ENCODE data around the gene LRP5. TPM values are rescaled to one million over a fixed set of nuclear protein-coding genes. Genes with fewer than 3 reads are reported as not detected.

Gene LRP5
- total and polyA plus RNA-seq, 9 of the 15 experiments (the other 6 are each of a cell fraction or from before 2014, with no cell fraction given), result 0.48 to 44.2 (median 13.5) TPM

DNA sequence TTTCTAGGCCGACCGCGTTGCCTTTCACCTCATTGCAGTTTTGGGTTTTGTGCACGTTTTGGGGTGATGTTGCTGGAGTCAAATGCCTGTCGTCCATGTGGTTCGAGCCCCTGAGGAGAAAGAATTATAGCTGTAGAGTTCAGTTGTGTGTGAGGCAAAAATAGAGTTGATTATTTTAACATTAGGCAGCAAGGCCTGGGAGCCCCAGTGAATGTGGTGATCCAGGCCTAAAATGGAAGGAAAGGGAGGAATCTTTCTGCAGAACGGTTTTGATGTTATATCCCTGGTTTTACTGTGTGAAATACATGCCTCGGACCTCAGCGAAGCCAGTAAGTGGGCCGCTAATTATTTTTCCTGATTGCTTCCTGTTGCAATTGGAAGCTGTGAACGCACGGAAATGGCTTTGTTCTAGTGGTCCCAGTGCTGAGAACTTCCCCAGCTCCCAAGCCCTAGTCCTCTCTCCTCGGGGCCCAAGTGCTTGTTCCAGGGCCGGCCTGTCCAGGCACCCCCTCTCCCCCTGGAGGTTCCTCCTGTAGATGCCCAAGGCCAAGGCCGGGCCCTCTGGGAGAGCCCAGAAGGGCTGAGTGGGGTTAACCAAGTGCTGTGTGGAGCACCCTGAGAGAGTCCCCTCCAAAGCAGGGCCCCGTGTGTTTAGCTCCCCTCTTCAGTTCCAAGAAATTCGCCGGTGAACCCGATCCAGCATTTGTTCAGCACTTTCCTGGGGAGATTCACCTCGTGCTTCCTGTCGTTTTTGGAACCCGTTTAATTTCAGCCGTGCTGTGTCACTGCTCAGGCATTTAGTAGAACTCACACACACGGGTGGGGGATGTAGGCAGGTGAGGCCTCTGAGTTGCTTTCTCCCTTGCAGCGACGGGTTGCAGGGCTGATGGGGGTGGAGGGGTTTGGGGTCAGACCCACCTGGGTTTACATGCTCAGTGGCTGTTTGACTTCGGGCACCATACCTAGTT lies 2.1 kb downstream of the LRP5 start (continued):
- TF ChIP-seq ETV6 (IDR thresholded peaks at IDR 0.05; ENCODE audit: borderline replicate concordance in 1 of 2, low read depth in 2 of 2, low read length in 1 of 2) (no peak), ETV6 (CRISPR knock-in tag; IDR thresholded peaks at IDR 0.05; ENCODE audit: borderline replicate concordance) (no peak), ZBTB7A (IDR thresholded peaks at IDR 0.05; ENCODE audit: borderline replicate concordance, control insufficient read depth, low read depth, low read length) (0 out of 2 replicates have a peak, but pooled peaks have one; percentile 20), KHSRP (IDR thresholded peaks at IDR 0.05) (no peak), ARID2 (IDR thresholded peaks at IDR 0.05) (no peak), ZNF175 (CRISPR knock-in tag; IDR thresholded peaks at IDR 0.05; ENCODE audit: low read depth) (0 out of 2 replicates have a peak, but pooled peaks have one; percentile 57), POLR2A (conservative IDR thresholded peaks at IDR 0.05) (peak; percentile 21), GABPB2 (CRISPR knock-in tag; conservative IDR thresholded peaks at IDR 0.05) (no peak), STAT5A (IDR thresholded peaks at IDR 0.05; ENCODE audit: borderline replicate concordance, low read length) (0 out of 2 replicates have a peak, but pooled peaks have one; percentile 0), NRF1 (conservative IDR thresholded peaks at IDR 0.05 in 1 of 2, IDR thresholded peaks at IDR 0.05 in 1 of 2) (no peak), TEAD4 (IDR thresholded peaks at IDR 0.05; ENCODE audit: low read length) (no peak), TEAD4 (CRISPR knock-in tag; IDR thresholded peaks at IDR 0.05; ENCODE audit: borderline replicate concordance) (no peak), ZSCAN32 (CRISPR knock-in tag; IDR thresholded peaks at IDR 0.05) (no peak), CHD2 (IDR thresholded peaks at IDR 0.05; ENCODE audit: low read depth, low read length) (no peak), LCOR (CRISPR knock-in tag; IDR thresholded peaks at IDR 0.05) (no peak), CHD1 (IDR thresholded peaks at IDR 0.05; ENCODE audit: low read length) (peak; percentile 34), TEAD1 (CRISPR knock-in tag; IDR thresholded peaks at IDR 0.05) (no peak), SIRT6 (IDR thresholded peaks at IDR 0.05; ENCODE audit: low read depth, low read length) (no peak), MYNN (IDR thresholded peaks at IDR 0.05) (no peak), MYNN (CRISPR knock-in tag; IDR thresholded peaks at IDR 0.05) (no peak), ZBTB8A (IDR thresholded peaks at IDR 0.05; ENCODE audit: partially characterized antibody) (no peak), ILK (tag; IDR thresholded peaks at IDR 0.05; ENCODE audit: borderline replicate concordance, low read depth) (no peak)
- TF ChIP-seq, protein P1, sequence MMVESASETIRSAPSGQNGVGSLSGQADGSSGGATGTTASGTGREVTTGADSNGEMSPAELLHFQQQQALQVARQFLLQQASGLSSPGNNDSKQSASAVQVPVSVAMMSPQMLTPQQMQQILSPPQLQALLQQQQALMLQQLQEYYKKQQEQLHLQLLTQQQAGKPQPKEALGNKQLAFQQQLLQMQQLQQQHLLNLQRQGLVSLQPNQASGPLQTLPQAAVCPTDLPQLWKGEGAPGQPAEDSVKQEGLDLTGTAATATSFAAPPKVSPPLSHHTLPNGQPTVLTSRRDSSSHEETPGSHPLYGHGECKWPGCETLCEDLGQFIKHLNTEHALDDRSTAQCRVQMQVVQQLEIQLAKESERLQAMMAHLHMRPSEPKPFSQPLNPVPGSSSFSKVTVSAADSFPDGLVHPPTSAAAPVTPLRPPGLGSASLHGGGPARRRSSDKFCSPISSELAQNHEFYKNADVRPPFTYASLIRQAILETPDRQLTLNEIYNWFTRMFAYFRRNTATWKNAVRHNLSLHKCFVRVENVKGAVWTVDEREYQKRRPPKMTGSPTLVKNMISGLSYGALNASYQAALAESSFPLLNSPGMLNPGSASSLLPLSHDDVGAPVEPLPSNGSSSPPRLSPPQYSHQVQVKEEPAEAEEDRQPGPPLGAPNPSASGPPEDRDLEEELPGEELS (CRISPR knock-in tag; IDR thresholded peaks at IDR 0.05; ENCODE audit: borderline replicate concordance), result 0 out of 2 replicates have a peak, but pooled peaks have one; percentile 22
- TF ChIP-seq, protein P2, sequence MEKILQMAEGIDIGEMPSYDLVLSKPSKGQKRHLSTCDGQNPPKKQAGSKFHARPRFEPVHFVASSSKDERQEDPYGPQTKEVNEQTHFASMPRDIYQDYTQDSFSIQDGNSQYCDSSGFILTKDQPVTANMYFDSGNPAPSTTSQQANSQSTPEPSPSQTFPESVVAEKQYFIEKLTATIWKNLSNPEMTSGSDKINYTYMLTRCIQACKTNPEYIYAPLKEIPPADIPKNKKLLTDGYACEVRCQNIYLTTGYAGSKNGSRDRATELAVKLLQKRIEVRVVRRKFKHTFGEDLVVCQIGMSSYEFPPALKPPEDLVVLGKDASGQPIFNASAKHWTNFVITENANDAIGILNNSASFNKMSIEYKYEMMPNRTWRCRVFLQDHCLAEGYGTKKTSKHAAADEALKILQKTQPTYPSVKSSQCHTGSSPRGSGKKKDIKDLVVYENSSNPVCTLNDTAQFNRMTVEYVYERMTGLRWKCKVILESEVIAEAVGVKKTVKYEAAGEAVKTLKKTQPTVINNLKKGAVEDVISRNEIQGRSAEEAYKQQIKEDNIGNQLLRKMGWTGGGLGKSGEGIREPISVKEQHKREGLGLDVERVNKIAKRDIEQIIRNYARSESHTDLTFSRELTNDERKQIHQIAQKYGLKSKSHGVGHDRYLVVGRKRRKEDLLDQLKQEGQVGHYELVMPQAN (IDR thresholded peaks at IDR 0.05; ENCODE audit: borderline replicate concordance), result no peak; the same call in 1 of the 2 replicates

All from K562 (cell line).